22Rv1 (cell line): ENCODE results near the gene LRGUK.

ENCODE experiments used
- CTCF ChIP-seq: fragments of 450-650 bp; IDR thresholded peaks from 2 replicates; pipeline ENCODE4 v1.5.1; 2017; ENCODE audit warnings: mild to moderate bottlenecking
- ZFX ChIP-seq: fragments of 450-650 bp; IDR thresholded peaks from 2 replicates; pipeline ENCODE4 v1.6.1; 2017; ENCODE audit warnings: antibody characterized with exemption, borderline replicate concordance

- TF ChIP-seq CTCF (no peak), ZFX (no peak)
These were observed 45.4 kb upstream of the LRGUK start for GRCh38 chr7:134081695-134082094.
